GM21529 (cell line): Measurements from ENCODE around the gene SRRM4.
"Not testable (repeated sequence)": the region's sequence is repeated elsewhere in the genome, so short reads cannot be mapped to it uniquely, and the experiment has no call there.

Source experiments
- ATAC-seq: cut with Tn5 transposase; IDR thresholded peaks from one replicate; pipeline ENCODE4 v1.9.1; 2021; ENCODE audit not compliant: unreplicated experiment

SRRM4 gene

DNA sequence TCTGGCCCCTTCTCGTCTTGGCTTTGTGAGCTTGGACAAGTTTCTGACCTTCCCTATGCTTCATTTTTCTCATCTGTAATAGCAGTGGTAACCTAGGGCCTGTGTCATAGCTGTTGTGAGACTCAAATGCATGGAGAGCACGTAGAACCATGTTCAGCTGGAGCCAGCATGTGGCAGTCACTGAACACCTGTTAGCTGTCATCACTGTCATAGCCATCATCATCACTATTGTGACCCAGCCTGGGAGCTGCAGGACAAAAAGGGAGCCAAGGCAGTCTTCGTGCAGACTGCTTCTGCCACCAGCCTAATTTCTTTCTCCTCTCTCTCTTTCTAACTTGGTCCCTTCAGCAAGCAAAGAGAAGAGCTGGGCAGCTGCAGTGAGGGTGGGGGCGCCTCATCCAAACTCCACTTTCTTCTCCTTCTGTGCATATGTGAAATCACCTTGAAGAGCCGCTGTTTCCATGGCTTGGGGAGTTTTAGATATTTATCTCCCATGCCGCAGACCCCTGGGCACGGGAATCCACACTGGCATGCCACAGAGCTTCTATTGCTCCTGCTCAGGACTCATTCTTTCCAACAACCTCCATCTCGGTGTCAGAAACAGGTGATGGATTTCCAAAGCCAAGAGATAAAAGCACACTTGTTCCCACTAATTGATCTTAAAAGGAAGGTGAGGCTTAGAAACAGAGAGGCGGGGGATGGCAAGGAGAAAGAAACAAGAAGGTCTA, 87.0 kb downstream of the SRRM4 start:
- no peak for ATAC-seq

DNA sequence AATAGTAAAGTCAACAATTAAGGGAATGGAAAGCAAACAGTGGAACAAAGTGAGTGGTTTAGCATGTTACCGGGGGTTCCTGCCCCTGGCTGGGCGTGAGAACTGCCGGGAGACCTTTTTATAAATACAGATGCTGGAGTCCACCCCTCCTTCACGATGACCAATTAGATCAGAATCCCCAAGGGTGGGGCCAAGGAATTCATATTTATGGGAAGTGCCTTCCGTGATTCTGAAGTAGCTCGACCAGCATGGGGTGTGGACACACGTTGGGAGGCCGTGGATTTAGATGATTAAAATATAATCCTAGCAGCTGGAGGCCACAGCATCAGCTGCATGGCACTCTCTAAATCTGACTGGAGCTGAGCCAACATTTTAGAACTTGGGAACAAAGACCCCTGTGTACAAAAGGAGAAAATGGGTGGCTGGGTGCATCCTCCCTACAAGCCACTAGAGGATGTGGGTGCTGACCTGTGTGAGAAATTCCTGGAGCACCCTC, 87.9 kb downstream of the SRRM4 start:
- no peak for ATAC-seq

DNA sequence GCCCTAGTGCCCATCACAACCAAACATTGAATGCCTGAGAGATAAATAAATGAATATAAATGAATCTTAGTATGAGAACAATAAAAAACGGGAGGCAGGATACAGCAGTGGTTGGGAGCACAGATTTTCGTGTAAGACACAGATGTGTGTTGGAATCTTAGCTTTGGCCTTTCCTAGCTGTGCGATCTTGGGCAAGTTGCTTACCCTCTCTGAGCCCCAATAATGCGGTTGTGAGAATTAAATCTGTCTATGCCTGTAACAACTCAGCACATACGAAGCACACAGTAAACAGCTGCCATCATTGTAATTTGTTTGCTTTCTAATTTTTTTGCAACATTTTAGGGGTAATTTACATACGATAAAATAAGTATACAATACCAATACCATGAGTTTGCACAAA, 89.8 kb downstream of the SRRM4 start:
- no peak for ATAC-seq

DNA sequence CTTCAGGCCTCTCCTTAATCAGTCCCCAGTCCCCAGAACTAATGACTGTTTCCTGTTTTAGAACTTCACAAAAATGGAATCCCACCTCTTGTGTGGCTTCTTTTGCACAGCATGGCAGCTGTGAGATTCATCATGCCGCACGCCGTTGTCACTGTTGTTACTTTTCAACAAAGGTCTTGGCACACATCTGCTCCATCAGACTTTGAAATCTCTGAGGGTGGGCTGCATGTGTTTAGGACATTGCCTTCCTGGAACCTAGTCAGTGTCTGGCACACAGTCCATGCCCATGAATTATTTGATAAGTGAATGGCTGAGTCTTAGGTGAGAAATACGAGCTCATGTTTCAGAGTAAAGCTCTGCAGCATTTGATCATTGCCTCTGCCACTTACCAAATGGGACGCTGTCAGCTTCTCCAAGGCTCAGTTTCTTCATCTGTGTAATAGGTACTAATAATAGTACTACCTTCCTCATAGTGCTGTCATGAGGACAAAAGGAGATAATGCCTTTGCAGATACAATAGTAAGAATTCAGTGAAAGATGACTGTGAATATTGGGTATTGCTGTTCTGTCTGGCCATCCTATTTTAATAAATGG, 90.4 kb downstream of the SRRM4 start:
- ATAC-seq, result no peak

DNA sequence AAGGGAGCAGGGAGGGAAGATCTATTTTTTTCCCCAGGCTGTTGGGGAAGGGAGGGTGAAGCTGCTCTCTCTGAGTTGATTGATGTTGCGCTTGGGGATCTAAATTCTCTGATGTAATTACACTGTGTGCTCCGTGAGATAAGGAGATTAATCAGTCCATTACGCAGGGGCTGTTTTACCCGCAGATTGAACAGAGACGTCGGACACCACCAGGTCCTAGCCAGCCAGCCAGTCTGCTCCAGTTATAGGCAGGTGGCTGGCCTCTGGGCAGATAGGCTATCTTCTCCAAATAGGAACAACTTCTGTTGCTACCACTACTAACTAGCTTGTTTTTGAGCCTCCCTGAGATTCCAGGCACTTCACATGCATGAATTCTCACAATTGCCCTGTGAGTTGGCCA, 91.1 kb downstream of the SRRM4 start:
- no peak for ATAC-seq

DNA sequence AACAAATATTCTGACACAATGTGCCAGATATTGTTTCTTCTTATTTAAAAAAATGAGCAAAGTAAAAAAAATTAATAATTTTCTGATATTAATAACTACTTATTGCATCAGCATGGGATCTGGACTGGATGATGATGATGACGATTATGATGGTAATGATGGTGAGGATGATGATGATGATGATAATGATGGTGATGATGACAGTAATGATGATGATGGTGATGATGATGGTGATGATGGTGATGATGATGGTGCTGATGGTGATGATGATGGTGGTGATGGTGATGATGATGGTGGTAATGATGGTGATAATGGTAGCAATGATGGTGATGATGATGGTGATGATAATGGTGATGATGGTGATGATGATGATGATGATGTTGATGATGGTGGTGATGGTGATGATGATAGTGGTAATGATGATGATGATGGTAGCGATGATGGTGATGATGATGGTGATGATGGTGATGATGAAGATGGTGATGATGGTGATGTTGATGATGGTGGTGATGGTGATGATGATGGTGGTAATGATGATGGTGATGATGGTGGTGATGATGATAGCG, 94.0 kb downstream of the SRRM4 start:
- no peak for ATAC-seq

DNA sequence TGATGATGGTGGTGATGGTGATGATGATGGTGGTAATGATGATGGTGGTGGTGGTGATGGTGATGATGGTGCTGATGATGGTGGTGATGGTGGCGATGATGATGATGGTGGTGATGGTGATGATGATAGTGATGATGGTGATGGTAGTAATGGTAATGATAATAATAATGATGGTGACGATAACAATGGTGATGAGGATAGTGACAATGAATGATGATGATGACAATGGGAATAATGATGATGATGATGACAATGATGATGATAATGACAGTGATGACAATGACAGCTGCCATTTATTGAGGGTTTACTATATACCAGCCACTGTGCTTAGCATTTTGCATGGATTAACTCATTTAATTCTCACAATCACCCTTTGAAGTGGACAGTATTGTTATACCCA, 94.6 kb downstream of the SRRM4 start:
- ATAC-seq, result no peak

DNA sequence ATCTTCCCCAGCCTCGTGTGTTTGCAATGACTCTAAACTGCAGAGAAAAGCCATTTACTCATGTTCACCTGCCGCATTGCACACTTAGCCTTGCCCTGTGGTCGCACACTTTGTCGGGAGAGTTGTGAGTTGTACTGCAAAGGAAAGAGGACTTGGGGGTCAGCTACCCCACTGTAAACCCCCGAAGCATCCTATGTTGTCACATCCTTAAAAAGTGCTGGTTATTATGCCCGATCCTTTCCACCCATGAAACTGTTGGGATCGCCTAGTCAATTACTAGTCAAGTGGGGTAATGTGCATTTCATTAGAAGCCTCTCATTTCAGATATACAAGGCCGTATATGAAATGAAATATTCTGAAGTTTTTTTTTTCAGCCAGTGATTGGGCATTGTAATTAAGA, 98.2 kb downstream of the SRRM4 start:
- ATAC-seq, result no peak

DNA sequence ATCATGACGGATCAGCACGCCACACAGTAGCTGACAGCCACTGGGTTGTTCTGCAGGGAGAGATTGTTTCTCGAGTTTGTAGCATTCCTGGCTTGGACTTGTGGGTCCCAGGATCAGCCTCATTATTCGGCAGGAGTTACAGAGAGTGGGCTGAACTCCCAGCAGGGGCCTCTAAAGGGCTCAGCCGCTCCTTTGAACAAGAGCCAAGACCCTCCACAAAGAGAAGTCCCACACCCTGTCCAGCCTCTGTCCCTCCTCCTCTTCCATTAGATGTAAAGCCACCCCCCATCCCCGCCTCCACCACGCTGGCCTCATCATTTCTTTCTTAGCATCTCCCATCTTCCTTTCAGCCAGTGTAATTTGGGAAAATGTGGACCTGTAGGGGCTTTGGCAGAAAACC, 100.7 kb downstream of the SRRM4 start:
- no peak for ATAC-seq

DNA sequence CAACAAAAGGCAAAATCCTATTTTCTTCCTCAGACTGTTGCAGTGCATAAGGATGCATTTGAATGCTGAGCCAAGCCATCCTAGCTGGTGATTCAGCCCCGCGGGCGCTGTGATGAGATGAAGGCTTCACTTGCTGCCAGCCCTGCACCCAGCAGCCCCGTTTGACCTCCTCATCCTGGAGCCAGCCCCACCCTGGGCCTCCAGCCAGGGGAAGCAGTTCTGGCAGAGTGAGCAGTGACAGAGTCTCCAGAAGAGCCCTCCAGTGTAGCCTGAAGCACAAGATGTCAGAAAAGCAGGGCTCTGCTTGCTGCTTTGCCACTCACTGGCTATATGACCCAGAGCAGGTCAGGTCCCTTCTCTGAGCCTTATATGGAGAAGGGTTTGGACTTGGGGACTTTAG, 101.2 kb downstream of the SRRM4 start:
- no peak for ATAC-seq

DNA sequence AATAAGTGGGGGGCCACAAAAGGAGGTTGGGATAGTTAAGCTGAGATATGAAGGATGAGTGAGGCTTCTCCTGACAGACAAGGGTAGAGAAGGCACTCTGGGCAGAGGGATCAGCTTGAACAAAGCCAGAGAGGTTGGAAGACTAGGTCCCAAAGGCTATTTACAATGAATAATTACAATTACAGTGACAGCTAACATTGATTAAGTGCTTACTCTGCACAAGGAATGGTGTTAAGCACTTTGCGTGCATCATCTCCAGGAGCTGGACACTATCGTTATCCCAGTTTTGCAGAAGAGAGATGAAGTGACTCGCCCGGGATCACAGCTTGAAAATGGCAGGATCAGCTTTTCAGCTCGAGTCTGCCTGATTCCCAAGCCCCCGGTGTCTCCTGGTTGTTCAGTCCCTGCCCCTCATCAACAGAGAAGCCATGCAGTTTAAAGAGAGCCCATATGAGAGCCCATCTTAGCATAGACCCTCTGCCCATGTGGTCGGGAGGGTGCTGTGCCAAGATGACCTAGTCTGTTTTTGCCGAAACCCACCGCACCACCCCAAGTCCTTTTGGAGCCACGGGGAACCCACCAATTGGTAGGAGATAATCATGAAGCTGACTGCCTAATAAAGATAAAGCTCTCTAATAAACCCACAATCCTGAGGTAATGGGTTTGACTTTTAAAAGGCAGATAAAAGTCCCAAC, 107.5 kb downstream of the SRRM4 start:
- ATAC-seq, result no peak

DNA sequence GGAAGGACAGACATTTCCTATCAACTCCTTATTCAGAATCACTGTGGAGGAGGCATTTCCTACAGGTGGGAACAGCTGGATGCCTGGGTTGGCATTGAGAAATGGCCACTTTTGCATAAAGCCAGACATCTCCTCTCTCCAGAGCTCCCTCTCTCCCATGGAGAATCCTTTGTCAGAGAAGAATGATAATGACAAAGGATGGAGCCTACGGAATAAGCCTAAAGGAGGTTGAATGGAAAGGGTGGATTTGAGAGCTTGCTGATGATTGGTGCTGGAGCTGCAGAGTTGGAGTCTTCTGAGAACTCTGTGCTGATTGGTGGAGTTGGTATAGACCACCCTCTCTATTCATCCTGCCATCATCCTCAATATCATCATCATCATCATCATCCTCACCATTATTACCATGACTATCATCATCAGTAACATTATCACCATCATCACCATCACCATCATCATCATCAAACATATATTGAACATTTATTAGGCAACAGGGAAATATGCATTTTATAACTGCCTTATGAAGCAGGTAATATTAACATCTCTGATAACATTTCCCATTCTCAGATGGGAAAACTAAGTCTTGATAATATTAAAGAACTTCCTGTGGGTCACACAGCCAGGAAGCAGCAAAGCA, 108.2 kb downstream of the SRRM4 start:
- ATAC-seq, result no peak

DNA sequence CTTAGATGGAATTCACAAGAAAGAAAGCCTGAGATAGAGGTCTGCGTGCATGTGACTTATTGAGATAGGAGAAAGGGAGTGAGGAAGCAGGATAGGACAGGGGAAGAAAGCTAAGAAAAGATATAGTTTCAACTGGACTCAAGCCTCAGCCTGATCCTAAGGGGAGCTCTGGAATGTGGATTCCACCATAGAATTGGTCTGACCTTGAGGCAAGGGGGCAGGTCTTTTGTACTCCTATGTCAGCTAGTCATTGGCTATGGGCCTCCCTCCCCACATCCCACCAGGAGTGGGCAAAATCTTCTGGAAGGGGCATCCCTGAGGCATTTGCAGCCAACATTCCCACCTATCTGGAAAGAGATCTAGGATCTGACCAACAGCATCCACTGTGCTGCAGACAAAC, 108.9 kb downstream of the SRRM4 start:
- ATAC-seq, result no peak

DNA sequence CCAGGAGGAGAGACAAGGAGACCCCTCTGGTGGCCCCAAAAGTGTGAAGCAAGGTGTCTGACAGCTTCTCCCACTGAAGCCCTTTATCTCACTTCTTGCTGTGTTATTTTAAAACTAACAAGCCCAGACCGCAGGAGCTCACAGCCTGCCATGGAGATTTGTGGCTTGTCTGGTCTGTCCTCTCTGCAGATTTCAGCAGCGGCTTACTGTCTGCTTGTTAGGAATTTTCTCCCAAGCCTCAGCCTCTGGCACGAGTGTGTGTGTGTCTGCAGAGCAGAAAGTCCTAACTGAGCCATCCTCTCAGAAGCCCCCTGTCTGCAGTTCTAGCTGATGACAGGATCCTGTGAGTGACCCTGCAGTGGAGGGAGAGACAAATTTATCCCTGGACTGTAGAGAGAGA, 109.5 kb downstream of the SRRM4 start:
- ATAC-seq, result no peak

DNA sequence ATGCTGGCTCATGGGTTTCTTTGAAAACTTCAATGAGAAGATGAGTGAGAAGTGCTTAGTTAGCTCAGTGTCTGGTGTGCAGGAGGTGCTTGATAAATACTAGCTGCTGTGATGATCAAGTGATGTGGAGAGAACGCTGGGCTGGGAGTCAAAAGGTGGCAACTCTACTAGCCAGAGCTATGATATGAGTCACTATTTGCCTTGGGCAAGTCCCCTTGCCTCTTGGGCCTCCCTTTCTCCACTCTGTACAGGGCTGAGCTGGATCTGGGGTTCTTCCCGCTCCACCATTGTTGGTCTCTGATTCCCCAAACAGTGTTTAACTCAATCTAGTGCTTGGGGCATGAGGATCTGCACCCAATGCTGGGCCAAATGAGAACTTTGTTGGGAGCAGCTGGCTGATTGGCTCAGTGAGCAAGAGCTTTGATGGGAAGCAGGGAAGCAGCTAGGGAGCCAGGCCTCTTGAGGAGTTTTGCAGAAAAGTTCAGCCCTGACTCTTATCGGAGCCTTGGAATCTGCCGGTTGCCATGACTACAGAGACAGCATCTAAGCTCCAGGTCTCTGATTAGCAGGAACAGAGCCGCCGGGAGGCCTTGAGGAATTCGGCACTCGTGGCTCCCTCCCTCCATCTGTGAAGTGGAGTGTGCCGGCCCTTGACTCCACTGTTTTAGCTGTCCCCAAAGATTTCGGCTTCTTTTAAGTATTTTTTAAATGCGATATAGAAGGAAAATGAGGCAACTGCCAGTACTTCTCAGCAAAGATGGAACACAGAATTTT, 115.3 kb downstream of the SRRM4 start:
- ATAC-seq, result no peak

DNA sequence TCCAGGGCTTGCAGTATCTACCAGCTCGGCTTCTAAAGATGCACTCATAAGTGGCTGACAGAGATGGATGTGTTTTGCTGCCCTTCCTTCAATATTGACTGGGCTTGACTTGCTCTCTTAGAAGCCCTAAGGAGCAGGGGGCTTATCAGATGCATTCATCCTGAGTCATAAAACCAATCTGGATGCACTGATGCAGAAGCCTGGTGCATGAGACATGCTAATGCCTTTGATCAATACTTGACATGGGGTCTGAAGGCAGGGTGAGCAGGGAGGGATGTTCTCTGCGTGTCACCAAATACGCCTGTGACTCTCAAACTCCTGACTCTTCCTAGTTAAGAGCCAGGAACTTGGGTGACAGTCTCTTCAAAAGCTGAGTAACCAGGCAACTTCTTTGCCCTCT, 119.6 kb downstream of the SRRM4 start:
- no peak for ATAC-seq

DNA sequence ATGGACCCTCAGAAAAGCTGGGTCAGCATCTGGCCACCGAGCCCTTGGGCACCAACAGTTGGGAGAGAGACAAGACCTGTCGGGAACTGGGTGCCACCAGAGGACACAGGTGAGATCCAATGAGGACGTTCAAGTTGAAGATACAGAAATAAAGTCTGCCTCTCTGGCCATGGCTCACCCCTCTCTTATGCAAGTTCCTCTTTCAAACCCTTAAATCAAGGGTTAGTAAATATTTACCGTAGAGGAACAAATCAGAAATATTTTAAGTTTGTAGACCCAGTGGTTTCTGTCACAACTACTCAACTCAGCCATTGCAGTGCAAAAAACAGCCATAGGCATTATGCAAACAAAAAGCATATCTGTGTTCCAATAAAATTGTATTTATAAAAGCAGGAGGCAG, 120.9 kb downstream of the SRRM4 start:
- ATAC-seq, result no peak

DNA sequence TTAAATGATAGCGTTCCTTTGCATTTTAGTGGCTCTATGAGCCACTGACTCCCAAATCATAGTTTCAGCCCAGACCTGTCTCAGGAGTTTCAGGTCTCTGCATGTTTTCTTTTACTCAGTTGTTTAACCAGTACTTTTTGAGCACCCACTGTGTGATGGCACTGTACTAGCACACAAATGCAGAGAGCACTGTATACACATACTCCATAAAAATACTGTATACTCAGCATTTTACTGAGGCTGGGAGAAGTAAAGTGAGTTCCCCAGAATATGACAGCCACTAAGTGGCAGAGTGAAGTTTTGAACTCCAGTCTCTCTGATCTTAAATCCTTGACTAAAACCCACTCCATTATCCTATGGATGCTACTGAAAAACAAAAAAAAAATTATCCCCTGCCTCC, 121.4 kb downstream of the SRRM4 start:
- no peak for ATAC-seq

DNA sequence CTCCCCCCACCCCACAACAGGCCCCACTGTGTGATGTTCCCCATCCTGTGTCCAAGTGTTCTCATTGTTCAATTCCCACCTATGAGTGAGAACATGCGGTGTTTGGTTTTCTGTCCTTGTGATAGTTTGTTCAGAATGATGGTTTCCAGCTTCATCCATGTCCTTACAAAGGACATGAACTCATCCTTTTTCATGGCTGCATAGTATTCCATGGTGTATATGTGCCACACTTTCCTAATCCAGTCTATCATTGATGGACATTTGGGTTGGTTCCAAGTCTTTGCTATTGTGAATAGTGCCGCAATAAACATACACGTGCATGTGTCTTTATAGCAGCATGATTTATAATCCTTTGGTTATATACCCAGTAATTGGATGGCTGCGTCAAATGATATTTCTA, 123.6 kb downstream of the SRRM4 start:
- not testable (repeated sequence) for ATAC-seq

DNA sequence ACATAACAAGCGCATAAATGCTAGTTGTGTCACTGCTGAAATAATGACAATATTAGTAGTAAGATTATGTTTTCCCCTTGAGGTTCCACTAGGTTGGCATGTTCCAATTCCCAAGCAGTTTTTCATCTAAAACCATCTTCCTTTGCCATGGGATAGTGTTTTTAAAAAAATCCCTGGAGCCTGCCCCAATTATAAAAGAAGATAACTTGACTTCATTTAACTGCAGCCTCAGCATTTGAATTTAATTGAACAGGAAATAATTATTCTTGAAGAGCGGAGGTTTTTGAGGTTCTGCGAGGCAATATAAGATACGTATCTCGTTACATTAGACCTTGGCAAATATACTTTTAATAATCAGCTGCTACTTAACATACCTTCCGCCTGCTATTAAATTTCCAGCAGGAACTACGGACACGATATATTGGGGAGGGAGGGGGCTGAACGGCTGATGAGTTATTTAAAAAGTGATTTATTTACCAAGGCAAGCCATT, 132.2 kb downstream of the SRRM4 start:
- no peak for ATAC-seq

DNA sequence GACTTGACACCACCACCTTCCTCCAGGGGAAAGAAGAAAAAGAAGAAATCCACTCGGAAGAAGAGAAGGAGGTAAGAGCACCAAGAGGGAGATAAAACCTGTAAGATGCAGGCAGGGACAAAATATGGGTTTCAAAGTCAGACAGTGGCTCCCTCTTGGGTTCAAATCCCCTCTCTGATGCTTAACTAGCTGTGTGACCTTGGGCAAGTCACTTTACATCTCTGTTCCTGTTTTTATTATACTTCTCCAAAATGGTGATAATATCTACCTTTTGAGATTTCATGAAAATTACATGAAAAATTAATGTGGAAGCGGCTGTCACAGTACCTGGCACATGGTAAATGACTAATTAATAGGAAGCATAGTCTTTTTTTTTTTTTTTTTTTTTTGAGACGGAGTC, 133.0 kb downstream of the SRRM4 start:
- ATAC-seq, result no peak
